GM21619 (cell line): ENCODE data around the gene AR.
A peak's percentile ranks its signal among the peaks of the same experiment; 100 is the strongest.

Source experiments
- ATAC-seq: cut with Tn5 transposase; IDR thresholded peaks from one replicate; pipeline ENCODE4 v1.9.1; 2021; ENCODE audit not compliant: unreplicated experiment

Gene AR

GRCh38 chrX:67564475-67564874 is 20.7 kb downstream of the AR start:
- no peak for ATAC-seq

GRCh38 chrX:67568769-67569168 is 24.9 kb downstream of the AR start:
- ATAC-seq: no peak

- ATAC-seq: no peak
Measured at GRCh38 chrX:67570839-67571238, 27.0 kb downstream of the AR start.

GRCh38 chrX:67574696-67575095 is 30.9 kb downstream of the AR start:
- ATAC-seq: no peak

- no peak for ATAC-seq
Measured at GRCh38 chrX:67582436-67582835, 38.6 kb downstream of the AR start.

GRCh38 chrX:67583171-67583570 is 39.4 kb downstream of the AR start:
- ATAC-seq: no peak

GRCh38 chrX:67585401-67585800 is 41.6 kb downstream of the AR start:
- no peak for ATAC-seq

GRCh38 chrX:67587946-67588624 is 44.3 kb downstream of the AR start:
- ATAC-seq: no peak

GRCh38 chrX:67596839-67597790 is 53.3 kb downstream of the AR start:
- no peak for ATAC-seq

- ATAC-seq: no peak
Measured at GRCh38 chrX:67599532-67599931, 55.7 kb downstream of the AR start.

GRCh38 chrX:67601771-67602170 is 58.0 kb downstream of the AR start:
- ATAC-seq: no peak

GRCh38 chrX:67604979-67605703 is 61.3 kb downstream of the AR start:
- no peak for ATAC-seq

GRCh38 chrX:67607466-67607865 is 63.6 kb downstream of the AR start:
- ATAC-seq: no peak

GRCh38 chrX:67610282-67610681 is 66.5 kb downstream of the AR start:
- ATAC-seq: no peak

GRCh38 chrX:67612231-67612630 is 68.4 kb downstream of the AR start:
- ATAC-seq: no peak

GRCh38 chrX:67613366-67613765 is 69.5 kb downstream of the AR start:
- no peak for ATAC-seq

GRCh38 chrX:67613996-67614395 is 70.2 kb downstream of the AR start:
- no peak for ATAC-seq

- no peak for ATAC-seq
Measured at GRCh38 chrX:67614423-67614822, 70.6 kb downstream of the AR start.

GRCh38 chrX:67619253-67619652 is 75.4 kb downstream of the AR start:
- peak; percentile 84 for ATAC-seq

- ATAC-seq: no peak
Measured at GRCh38 chrX:67622053-67622585, 78.3 kb downstream of the AR start.

- no peak for ATAC-seq
Measured at GRCh38 chrX:67624325-67624724, 80.5 kb downstream of the AR start.
